Activated naive CD8-positive, alpha-beta T cell treated with anti-CD3 and anti-CD28 coated beads, Interleukin-2, amount 50 U/mL, for 16 hours (primary cell): ENCODE results near the gene SPON1.
"Not testable (repeated sequence)": the region's sequence is repeated elsewhere in the genome, so short reads cannot be mapped to it uniquely, and the experiment has no call there.

Experiments used
- DNase-seq: peaks from one replicate; pipeline ENCODE4 v3.0.0-alpha.2; 2020; ENCODE audit warnings: low read depth, low spot score

Gene SPON1

DNA sequence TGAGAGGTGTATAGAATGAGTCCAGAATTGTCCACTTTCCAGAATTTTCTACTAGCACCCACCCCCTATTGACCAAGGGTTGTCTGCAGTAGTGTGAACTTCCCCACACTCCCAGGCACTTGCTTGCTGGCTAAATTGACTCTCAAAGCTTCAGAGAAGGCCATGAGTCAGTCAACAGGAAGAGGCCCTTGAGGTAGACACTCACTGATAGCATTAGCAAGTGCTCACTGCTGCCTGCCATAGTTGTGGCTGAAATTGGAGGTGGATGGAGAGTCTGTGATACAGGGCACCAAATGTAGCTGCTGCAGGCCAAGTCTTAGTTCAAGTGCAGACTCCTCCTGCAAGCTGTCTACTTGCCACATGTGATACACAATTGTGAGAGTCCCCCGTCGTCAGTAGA, 156.8 kb downstream of the SPON1 start:
- DNase-seq: no peak

GRCh38 chr11:14124350-14124749, 161.8 kb downstream of the SPON1 start:
- no peak for DNase-seq

DNA sequence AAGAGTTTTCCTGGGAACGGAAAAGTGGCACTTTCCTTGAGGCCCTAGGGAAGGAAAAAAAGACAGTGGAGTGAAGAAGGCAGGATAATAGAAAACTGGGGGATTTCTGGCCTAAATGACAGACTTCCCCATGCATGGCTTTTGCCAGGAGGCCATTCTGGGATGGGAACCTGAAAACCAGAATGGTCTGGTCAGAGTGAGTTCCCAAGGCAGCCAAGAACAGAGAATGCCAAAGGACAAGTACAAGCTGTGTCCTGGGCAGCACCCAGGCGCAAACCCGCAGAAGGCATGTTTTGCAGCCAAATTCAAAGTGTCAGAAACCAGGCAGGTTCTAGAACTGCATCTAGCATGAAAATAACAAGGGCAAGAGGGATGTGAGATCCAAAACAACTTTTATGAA, 162.4 kb downstream of the SPON1 start:
- no peak for DNase-seq

DNA sequence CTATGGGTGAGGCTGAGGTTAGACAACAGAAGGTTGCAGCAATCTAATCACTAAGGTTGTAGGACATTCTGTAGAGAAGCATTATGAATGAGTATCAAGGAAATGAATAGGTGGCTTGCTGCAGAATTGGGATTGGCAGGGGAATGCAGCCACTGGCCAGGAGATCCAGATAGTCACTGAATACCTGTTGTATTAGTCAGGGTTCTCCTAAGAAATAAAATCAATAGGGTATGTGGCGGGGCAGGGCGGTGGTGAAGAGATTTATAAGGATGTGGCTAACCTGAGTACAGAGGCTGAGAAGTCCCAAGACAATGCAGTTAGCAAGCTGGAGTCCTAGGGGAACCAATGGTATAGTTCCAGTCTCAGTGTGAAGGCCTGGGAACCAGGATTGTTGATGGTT, 163.0 kb downstream of the SPON1 start:
- DNase-seq: no peak

DNA sequence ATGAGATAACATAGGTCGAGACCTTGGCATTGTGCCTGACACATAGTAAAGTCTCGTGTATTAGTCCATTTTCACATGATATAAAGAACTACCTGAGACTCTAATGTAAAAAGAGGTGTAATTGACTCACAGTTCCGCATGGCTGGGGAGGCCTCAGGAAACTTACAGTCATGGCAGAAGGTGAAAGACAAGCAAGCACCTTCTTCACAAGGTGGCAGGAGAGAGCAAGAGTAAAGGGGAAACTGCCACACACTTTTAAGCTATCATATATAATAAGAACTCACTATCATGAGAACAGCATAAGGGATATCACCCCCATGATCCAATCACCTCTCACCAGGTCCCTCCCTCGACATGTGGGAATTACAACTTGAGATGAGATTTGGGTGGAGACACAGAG, 165.2 kb downstream of the SPON1 start:
- DNase-seq: no peak

DNA sequence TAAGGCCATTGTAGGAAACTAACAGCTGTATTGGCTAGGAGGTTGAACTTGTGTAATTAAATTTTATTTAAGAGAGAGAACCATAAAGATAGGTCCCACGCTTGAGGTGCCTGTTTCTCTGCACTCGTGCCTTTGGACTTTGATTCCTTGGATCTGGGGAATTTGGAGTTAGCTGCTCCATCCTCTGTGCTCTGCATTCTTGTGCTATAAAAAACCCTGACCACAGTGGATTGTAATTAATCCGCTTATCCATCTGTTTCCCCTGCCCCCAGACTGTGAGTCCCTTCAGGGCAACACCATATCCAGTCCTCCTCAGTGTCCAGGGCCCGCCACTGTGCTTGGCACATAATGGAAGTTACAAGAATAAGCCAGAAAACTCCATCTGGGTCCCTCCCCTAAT, 169.8 kb downstream of the SPON1 start:
- DNase-seq: no peak

DNA sequence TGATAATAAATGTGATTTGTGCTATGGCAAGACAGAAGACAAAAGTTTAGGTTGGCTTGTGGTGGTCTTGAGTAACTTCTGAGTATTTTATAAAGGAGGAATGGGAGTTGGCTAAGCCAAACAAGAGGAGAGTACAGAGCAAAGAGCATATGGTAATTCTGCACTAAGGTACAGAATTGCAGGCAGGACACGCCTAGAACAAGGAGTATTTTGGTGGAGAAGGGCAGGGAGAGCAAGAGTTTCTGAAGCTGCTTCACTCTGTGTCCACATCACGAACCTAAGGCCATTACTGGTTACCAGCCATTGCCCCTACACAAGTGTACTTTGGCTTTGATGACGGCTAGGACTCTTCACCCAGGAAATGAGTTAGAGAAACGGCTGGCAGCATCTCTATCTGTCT, 170.9 kb downstream of the SPON1 start:
- DNase-seq: no peak

- no peak for DNase-seq
These were observed 174.0 kb downstream of the SPON1 start for GRCh38 chr11:14136561-14136960.

GRCh38 chr11:14137284-14137683, 174.8 kb downstream of the SPON1 start:
- DNase-seq: no peak

- no peak for DNase-seq
These were observed 178.5 kb downstream of the SPON1 start for GRCh38 chr11:14140991-14141390.

DNA sequence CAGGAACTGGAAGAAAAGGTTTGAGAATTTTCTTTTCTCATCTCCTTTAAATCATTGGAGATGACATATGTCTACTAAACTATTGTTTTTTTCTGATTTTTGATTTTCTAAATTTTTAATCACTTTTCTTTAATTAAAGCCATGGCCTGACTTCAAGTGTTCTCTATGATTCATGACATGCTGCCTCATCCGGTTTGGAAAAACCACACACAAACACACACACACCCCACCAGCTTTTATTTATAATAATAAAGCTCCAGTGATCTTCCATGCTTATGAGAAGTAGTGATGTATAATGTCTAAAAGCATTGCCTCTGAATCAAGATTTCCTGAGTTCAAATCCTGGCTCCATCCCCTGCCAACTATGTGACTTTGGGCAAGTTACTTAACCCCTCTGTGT, 179.2 kb downstream of the SPON1 start:
- no peak for DNase-seq

GRCh38 chr11:14144934-14145333, 182.4 kb downstream of the SPON1 start:
- DNase-seq: no peak

DNA sequence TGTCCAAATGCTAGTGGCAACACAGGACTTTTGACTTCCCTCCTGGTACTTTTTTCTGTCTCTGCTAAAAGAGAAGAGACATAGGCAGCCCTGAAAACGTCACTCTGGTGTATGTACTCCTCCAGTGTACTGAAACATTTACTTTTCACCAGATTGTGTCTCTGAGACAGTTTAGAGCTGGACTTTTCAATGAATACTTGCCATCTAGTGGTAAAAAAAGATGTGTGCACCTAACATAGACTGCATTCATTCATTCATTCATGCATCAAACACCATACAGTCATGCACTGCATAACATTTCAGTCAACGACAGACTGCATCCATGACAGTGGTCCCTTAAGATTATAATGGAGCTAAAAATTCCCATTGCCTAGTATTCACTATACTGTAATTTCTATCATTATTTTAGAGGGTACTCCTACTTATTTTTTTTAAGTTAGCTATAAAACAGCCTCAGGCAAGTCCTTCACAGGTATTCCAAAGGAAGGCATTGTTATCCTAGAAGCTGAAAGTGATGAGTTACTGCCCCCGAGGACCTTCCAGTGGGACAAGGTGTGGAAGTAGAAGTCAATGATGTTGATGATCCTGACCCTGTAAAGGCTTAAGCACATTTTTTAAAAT, 186.2 kb downstream of the SPON1 start:
- no peak for DNase-seq

DNA sequence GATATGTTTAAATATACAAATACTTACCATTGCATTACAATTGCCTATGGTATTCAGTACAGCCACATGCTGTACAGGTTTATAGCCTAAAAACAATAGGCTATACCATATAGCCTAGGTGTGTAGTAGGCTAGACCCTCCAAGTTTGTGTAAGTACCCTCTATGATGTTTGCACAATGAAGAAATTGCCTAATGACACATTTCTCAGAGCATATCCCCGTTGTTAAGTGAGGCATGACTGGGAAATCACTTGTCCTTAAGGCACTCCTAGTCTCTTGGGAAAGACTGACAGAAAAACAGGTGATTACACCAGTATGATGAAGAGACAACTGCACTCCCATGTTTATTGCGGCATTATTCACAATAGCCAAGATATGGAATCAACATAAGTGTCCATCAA, 187.2 kb downstream of the SPON1 start:
- DNase-seq: no peak

- no peak for DNase-seq
These were observed 188.4 kb downstream of the SPON1 start for GRCh38 chr11:14150878-14151277.

DNA sequence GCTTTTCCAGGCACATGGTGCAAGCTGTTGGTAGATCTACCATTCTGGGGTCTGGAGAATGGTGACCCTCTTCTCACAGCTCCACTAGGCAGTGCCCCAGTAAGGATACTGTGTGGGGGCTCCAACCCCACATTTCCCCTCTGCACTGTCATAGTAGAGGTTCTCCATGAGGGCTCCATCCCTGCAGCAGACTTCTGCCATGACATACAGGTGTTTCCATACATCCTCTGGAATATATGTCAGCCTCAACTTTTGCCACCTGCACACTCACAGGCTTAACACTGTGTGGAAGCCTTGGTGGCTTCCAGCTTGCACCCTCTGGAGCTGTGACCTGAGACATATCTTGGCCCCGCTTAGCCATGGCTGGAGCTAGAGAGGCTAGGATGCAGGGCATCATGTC, 191.6 kb downstream of the SPON1 start:
- not testable (repeated sequence) for DNase-seq

DNA sequence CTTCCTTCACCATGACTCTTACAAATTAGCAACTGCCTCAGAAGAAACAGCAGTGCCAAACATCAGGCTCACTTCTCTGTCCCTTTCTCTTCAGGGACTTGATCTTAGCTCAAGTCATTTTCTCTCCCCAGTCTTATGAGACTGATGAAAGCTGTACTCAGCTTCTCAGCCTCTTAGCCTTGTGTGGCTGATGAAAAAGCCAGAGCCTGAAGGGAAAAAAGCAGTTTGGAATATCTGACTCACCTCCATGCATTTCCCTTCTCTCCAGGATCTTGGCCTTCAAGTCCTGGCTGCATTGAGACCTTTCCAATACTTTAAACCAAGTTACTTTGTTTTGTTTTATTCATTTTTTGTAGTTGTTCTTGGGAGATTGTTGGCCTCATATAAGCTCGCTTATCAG, 195.9 kb downstream of the SPON1 start:
- no peak for DNase-seq

DNA sequence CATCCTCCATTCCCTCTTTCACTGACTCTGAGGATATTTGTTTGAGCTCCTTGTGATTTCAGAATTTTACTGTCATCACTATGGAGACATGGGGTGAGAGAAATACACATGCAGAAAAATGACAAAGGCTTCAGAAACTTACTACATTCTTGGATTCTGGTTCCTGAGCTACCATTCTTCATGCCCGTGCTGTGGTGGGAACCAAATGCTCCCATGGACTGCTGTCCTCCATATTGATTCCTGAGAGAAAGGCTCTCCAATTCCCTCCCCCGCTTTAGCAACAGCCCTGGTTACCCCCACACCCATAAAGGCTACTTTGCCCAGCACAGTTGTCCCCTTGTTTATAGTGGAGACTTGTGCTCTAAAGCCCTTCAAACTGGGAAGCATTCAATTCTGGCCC, 201.1 kb downstream of the SPON1 start:
- DNase-seq: no peak

GRCh38 chr11:14173679-14174078, 211.2 kb downstream of the SPON1 start:
- DNase-seq: not testable (repeated sequence)

DNA sequence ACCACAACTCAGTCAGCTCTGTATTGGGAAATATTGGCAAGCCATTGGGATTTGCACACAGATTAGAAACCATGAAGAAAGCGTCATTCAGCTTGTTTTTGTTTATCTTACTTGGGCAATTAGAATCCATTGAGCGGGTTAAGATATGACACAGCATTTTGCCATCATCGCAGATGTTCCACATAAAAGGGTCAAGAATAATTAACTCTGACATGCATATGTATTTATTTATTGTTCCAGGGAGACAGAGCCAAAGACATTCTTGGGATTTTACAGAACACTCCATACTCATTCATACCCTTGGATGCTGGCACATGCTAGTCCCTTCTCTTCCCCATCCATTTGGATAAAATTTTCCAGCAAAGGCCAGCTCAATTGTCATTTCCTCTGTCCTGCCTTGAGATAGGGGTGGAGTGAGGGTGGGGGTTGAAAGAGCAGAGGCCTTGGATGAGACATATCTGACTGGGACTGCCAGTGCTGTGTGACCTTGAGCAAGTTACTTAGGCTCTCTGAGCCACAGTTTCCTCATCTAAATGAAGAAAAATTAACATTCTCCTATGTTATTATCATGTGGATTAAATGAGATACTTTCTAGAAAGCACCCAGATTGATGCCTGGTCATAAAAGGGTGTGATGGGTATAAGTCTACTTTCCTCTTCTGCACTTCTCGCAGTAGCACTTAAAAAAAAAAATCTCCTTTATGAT, 216.7 kb downstream of the SPON1 start:
- DNase-seq: no peak

DNA sequence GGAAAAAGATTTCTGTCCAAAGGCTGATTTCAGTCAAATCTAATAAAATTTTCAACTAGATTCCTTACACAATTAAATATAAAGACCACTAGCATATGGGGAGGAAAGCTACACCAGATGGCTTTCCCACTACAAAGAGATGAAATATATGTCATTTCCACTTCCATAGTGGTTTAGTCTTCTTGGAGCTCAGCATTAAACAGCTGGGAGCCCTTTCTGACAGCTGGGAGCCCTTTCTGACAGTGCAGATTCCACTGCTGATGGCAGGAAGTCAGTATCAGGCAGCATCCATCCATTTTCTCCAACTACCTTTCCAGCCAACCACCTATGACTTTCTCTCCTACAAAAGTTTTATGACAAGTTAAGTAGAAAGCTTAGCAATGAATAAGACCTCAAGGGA, 218.6 kb downstream of the SPON1 start:
- DNase-seq: no peak

GRCh38 chr11:14182833-14183364, 220.4 kb downstream of the SPON1 start:
- no peak for DNase-seq
